Measurements from ENCODE around the gene CIC. TPM values are rescaled to one million over a fixed set of nuclear protein-coding genes. Genes with fewer than 3 reads are reported as not detected.

The CIC gene
- total RNA-seq, 1 experiment from 2014 or later = 54.0 TPM

- no peak overlapping the region for H3K14ac ChIP-seq (ENCODE audit: insufficient read depth, low read length)
- no peak overlapping the region for H3T11ph ChIP-seq (ENCODE audit: low read length)
- H4K20me1 ChIP-seq (ENCODE audit: control insufficient read depth, insufficient read depth, insufficient read length) = no peaks in the 10 kb centered on the region
- Mint-ChIP-seq H3K36me3 (ENCODE audit: insufficient read depth in 1 of 3, low read depth in 3 of 3) (peaks cover 20 to 73% (median 63%) of the 10 kb centered on the region in 3 experiments; a peak in 6 of 7 replicates), H3K27me3 (ENCODE audit: low read depth) (no peaks in the 10 kb centered on the region), H3K27ac (no peak overlapping the region; a peak in 2 of 7 replicates), H3K4me3 (no peak overlapping the region), H3K9me3 (no peaks in the 10 kb centered on the region), H3K4me1 (peaks cover 6 to 40% of the 10 kb centered on the region in 2 experiments)
- H3K23ac ChIP-seq (ENCODE audit: insufficient read length, low read depth, low read length) = no peak overlapping the region
- no peaks in the 10 kb centered on the region for H3K9me3 ChIP-seq (ENCODE audit: control insufficient read depth, low read depth, low read length)
- peak; percentile 48 for TF ChIP-seq CTCF (conservative IDR thresholded peaks at IDR 0.05)
- no peak overlapping the region for H3K4ac ChIP-seq (ENCODE audit: low read depth, low read length)
- no peaks in the 10 kb centered on the region for H3K4me1 ChIP-seq (ENCODE audit: insufficient read depth, low read length)
- H3K4me2 ChIP-seq (ENCODE audit: insufficient read depth, insufficient read length, low read length) = no peak overlapping the region
- no peak overlapping the region for H4K8ac ChIP-seq (replicated peaks; ENCODE audit: insufficient read length, low read depth, low read length)
- H2AK5ac ChIP-seq (ENCODE audit: insufficient read length, low read length) = no peak overlapping the region
- no peak overlapping the region for H3K9ac ChIP-seq (ENCODE audit: extremely low read depth, insufficient read length, low read length)
- no peak overlapping the region for H2AFZ ChIP-seq (ENCODE audit: low read length)
- no peak overlapping the region for H3K27ac ChIP-seq (ENCODE audit: insufficient read length, low read depth, low read length)
- H3K18ac ChIP-seq (ENCODE audit: insufficient read length, low read depth, low read length) = no peak overlapping the region
- H4K5ac ChIP-seq (ENCODE audit: insufficient read length, low read depth, low read length) = no peak overlapping the region
- no peak overlapping the region for H2BK20ac ChIP-seq (ENCODE audit: low read depth, low read length, poor library complexity, severe bottlenecking)
- no peak overlapping the region for H2BK12ac ChIP-seq (ENCODE audit: insufficient read length, low read depth, low read length)
- H3K79me1 ChIP-seq (ENCODE audit: insufficient read depth, low read depth, low read length, poor library complexity, severe bottlenecking) = peaks cover 5% of the 10 kb centered on the region
- no peak overlapping the region for H2BK120ac ChIP-seq (ENCODE audit: low read depth, low read length, poor library complexity, severe bottlenecking)
- peak; percentile 45 for DNase-seq
- H3K27me3 ChIP-seq (ENCODE audit: insufficient read depth, low read length) = no peaks in the 10 kb centered on the region
- no CpG with 5 or more reads among the region's 31 CpGs for WGBS (ENCODE audit: extremely low coverage, insufficient read length, low lambda C conversion rate)
- no peaks in the 10 kb centered on the region for H3K23me2 ChIP-seq (ENCODE audit: insufficient read length, low read depth, low read length, poor library complexity, severe bottlenecking)
- no peak overlapping the region for H2BK15ac ChIP-seq (ENCODE audit: low read depth, low read length)
- H3K79me2 ChIP-seq (ENCODE audit: insufficient read depth, low read length) = no peaks in the 10 kb centered on the region
- no peak overlapping the region for H3K56ac ChIP-seq (ENCODE audit: insufficient read length, low read depth, low read length)
- H2BK5ac ChIP-seq (ENCODE audit: insufficient read length, low read length) = no peak overlapping the region
- H4K91ac ChIP-seq (ENCODE audit: insufficient read length, low read depth, low read length) = no peak overlapping the region
These were observed 21.7 kb downstream of the CIC start for GRCh38 chr19:42290523-42291434.
